22Rv1 (cell line): ENCODE results near the gene AQP7.
"Not testable (repeated sequence)": the region's sequence is repeated elsewhere in the genome, so short reads cannot be mapped to it uniquely, and the experiment has no call there.

Source experiments
- H3K27ac ChIP-seq: fragments of 450-650 bp; 2 replicates; pipeline ENCODE4 v1.5.1; 2017
- CTCF ChIP-seq: fragments of 450-650 bp; IDR thresholded peaks from 2 replicates; pipeline ENCODE4 v1.5.1; 2017; ENCODE audit warnings: mild to moderate bottlenecking
- ZFX ChIP-seq: fragments of 450-650 bp; IDR thresholded peaks from 2 replicates; pipeline ENCODE4 v1.6.1; 2017; ENCODE audit warnings: antibody characterized with exemption, borderline replicate concordance

Gene AQP7

DNA sequence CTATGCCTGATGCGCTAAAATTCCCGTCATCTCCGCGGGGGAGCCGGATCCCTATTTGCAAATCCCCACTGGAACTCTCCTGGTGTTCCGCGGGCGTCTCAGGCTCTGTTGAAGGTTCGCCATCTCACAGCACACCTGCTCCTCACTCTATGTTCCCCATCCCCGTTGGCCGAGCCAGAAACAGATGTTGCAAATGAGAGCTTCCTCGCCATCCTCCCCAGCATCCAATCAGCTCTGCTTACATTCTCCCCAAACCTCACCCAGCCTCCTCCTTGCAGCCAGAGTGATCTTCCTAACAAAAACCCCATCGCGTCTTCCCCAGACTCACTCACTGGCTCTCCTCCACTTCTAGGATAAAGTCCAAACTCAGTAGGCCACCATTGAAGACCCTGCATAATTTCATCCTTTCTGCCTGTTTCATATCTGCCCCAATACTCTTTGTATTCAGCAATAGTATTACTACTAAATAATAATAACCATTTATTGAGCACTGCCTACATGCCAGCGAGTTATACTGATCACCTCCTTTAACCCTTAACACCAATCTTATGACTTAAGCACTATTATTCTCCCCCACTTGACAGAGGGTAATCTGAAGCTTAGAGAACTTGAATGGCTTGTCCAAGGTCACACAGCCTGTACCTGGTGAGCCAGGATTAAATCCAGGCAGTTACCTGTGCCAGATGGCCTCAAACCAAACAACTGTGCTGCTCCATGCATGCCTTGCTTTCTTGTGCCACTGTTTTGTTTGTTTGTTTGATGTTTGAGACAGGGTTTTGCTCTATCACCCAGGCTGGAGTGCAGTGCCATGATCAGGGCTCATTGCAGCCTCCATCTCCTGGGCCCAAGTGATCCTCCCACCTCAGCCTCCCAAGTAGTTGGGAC, 14.0 kb downstream of the AQP7 start:
- no peak for TF ChIP-seq ZFX
- TF ChIP-seq CTCF, result no peak

GRCh38 chr9:33386998-33387397, 15.4 kb downstream of the AQP7 start:
- H3K27ac ChIP-seq, result not testable (repeated sequence)

More for the DNA sequence above, 14.0 kb downstream of the AQP7 start:
- no peak overlapping the region for H3K27ac ChIP-seq

- H3K27ac ChIP-seq, result not testable (repeated sequence)
Measured at GRCh38 chr9:33386641-33386996, 15.7 kb downstream of the AQP7 start.

DNA sequence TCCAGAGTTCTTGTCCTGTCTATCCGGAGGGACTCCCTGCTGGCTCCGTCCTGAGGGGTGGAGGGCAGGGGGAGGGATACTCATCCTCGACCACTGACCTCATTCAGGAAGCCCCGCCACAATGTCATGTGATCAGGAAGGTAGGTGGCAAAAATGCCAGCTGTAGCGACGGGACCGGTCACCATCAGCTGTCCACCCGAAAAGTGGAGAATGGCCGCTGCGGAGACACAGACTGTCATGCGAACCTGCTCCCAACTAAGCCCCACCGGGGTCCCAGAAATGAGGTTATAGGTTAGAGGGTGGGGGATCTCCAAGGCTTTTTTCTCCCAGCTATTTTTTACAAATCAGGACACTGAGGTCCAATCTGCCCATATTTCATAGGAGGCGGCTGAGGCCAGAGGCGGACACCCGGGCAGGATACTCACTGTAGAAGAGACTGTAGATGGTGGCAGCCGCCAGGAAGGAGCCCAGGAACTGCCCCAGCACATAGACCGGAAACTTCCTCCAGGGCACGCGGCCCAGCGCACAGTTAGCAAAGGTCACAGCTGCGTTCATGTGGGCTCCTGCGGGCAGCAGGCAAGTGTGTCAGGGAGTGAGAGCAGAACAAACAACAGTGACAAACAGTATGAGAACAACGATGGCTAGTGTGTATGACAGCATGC, 16.3 kb downstream of the AQP7 start:
- H3K27ac ChIP-seq, result not testable (repeated sequence)

DNA sequence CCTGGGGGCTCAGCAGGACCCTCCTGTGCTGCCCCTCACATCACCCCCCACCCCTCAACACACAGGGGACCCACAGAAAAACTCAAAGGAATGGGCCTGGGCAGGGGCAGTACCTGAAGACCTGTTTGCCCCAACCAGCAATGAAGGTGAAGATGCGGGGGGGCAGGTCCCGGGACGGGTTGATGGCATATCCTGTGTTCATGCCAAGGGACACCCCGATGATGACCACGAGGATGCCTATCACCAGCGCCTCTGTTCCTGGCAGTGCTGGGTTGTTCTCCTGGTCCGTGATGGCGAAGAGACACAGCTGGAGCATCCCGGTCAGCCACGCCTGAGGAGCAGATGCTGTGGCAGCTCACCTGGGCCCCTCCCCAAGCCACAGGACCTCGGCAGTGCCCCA, 16.8 kb downstream of the AQP7 start:
- H3K27ac ChIP-seq, result not testable (repeated sequence)

DNA sequence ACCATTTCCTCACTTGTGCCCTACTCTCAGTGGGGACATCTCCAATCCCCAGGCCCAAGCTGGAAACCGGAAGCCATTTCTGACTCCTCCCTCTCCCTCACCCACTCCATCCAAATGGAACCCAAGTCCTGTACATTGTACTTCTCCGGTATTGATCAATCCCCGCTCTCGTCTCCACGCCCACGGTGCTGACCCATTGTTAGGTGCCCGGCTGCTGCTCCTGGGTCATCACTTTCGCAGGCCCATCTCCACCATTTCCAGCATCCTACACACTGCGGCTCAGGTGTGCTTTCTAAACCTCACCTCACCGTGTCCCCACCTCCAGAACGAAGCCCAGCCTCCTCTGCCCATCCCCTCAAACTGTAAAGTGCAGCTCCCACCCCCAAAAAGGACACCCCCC, 19.0 kb downstream of the AQP7 start:
- H3K27ac ChIP-seq, result not testable (repeated sequence)

DNA sequence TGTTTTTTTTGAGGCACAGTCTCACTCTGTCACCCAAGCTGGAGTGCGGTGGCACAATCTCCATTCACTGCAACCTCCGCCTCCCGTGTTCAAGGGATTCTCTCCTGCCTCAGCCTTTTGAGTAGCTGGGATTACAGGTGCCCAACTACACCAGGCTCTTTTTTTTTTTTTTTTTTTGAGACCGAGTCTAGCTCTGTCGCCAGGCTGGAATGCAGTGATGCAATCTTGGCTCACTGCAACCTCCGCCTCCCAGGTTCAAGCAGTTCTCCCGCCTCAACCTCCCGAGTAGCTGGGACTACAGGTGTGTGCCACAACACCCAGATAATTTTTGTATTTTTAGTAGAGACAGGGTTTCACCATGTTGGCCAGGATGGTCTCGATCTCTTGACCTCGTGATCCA, 20.0 kb downstream of the AQP7 start:
- not testable (repeated sequence) for H3K27ac ChIP-seq

- TF ChIP-seq ZFX, result no peak
- no peak for TF ChIP-seq CTCF
- no peak overlapping the region for H3K27ac ChIP-seq
Measured at GRCh38 chr9:33381231-33381791, 21.1 kb downstream of the AQP7 start.

GRCh38 chr9:33380390-33381094, 21.8 kb downstream of the AQP7 start:
- no peak for TF ChIP-seq CTCF
- no peak for TF ChIP-seq ZFX
- H3K27ac ChIP-seq, result no peak overlapping the region

GRCh38 chr9:33379666-33380389, 22.5 kb downstream of the AQP7 start:
- TF ChIP-seq ZFX (no peak), CTCF (no peak)
- no peak overlapping the region for H3K27ac ChIP-seq
